ENCODE data around the gene HOXA3. TPM values are rescaled to one million over a fixed set of nuclear protein-coding genes. Genes with fewer than 3 reads are reported as not detected.
A peak's percentile ranks its signal among the peaks of the same experiment; 100 is the strongest.

HOXA3 gene
- total RNA-seq, 1 experiment from 2014 or later = 50.5 TPM

GRCh38 chr7:27169658-27170425, 17.5 kb upstream of the HOXA3 start:
- no peaks in the 10 kb centered on the region for H3K36me3 ChIP-seq (ENCODE audit: low read depth)
- no TSS peak for BruUV-seq (replicated peaks)
- ChIA-PET POLR2A (ENCODE audit: unreplicated experiment) (no interaction called here), CTCF (interaction anchor here (0.9 kb wide), 1 partner anchor 26 kb away, joined by 3 read pairs; no protein-coding TSS in a partner anchor)
- no peaks in the 10 kb centered on the region for H3K79me2 ChIP-seq (ENCODE audit: low read depth)
- peak overlapping the region; percentile 100 for H3K4me2 ChIP-seq
- intact Hi-C loops (cut with micrococcal nuclease; ENCODE audit: unreplicated experiment) = loop anchor here (10.0 kb wide), 1 partner anchor 925 kb away; no protein-coding TSS in a partner anchor
- no peaks in the 10 kb centered on the region for H3K9me2 ChIP-seq (ENCODE audit: insufficient read depth)
- peaks cover 20% of the 10 kb centered on the region for H3K4me1 ChIP-seq (replicated peaks; ENCODE audit: insufficient read depth)
- H2AFZ ChIP-seq = peak overlapping the region; percentile 94
- peak; percentile 66 to 74 for DNase-seq
- H3K27me3 ChIP-seq (ENCODE audit: insufficient read depth, low read depth) = no peaks in the 10 kb centered on the region
- peaks cover 21% of the 10 kb centered on the region for H3F3A ChIP-seq (ENCODE audit: insufficient read depth, low read depth)
- peak overlapping the region; percentile 94 for H3K4me3 ChIP-seq
- H4K20me1 ChIP-seq (ENCODE audit: insufficient read depth) = no peaks in the 10 kb centered on the region
- no peaks in the 10 kb centered on the region for H3K9me3 ChIP-seq (ENCODE audit: insufficient read depth, low read depth)
- peak overlapping the region; percentile 13; the same call in 1 of the 2 replicates for H3K27ac ChIP-seq
- TF ChIP-seq CTCF (conservative IDR thresholded peaks at IDR 0.05) = no peak
- TF ChIP-seq EZH2 (IDR thresholded peaks at IDR 0.05; ENCODE audit: low read depth) = no peak

- H3K4me1 ChIP-seq (replicated peaks; ENCODE audit: insufficient read depth) = peaks cover 20% of the 10 kb centered on the region
- ChIA-PET CTCF (interaction anchor here (0.5 to 0.7 kb wide), 2 partner anchors 59 to 449 kb away, joined by 4 to 9 read pairs; no protein-coding TSS in a partner anchor), POLR2A (ENCODE audit: unreplicated experiment) (interaction anchor here (0.5 kb wide), 3 partner anchors 813 to 1581 kb away, joined by 3 to 6 read pairs (median 3); no protein-coding TSS in a partner anchor)
- H3K27me3 ChIP-seq (ENCODE audit: insufficient read depth, low read depth) = no peaks in the 10 kb centered on the region
- no peak for DNase-seq
- H3K9me3 ChIP-seq (ENCODE audit: insufficient read depth, low read depth) = no peaks in the 10 kb centered on the region
- intact Hi-C loops (cut with micrococcal nuclease; ENCODE audit: unreplicated experiment) = loop anchor here (10.0 kb wide), 1 partner anchor 926 kb away; no protein-coding TSS in a partner anchor
- no peak for TF ChIP-seq CTCF (conservative IDR thresholded peaks at IDR 0.05)
- no peak for TF ChIP-seq EZH2 (IDR thresholded peaks at IDR 0.05; ENCODE audit: low read depth)
- no peaks in the 10 kb centered on the region for H3K9me2 ChIP-seq (ENCODE audit: insufficient read depth)
- H3F3A ChIP-seq (ENCODE audit: insufficient read depth, low read depth) = peaks cover 21% of the 10 kb centered on the region
- H3K36me3 ChIP-seq (ENCODE audit: low read depth) = no peaks in the 10 kb centered on the region
- no peak overlapping the region for H3K27ac ChIP-seq
- H4K20me1 ChIP-seq (ENCODE audit: insufficient read depth) = no peaks in the 10 kb centered on the region
- no peak overlapping the region; the same call in 1 of the 2 replicates for H2AFZ ChIP-seq
- no TSS peak for BruUV-seq (replicated peaks)
- peak overlapping the region; percentile 94; the same call in 1 of the 2 replicates for H3K4me3 ChIP-seq
- no peaks in the 10 kb centered on the region for H3K79me2 ChIP-seq (ENCODE audit: low read depth)
- H3K4me2 ChIP-seq = peak overlapping the region; percentile 100
These were observed 16.0 kb upstream of the HOXA3 start for GRCh38 chr7:27168265-27168947.

GRCh38 chr7:27167916-27168264, 15.5 kb upstream of the HOXA3 start:
- Histone ChIP-seq H3K4me2 (peak overlapping the region; percentile 100; the same call in 1 of the 2 replicates), H3K27ac (no peak overlapping the region), H4K20me1 (ENCODE audit: insufficient read depth) (no peaks in the 10 kb centered on the region), H3K9me3 (ENCODE audit: insufficient read depth, low read depth) (no peaks in the 10 kb centered on the region), H3K79me2 (ENCODE audit: low read depth) (no peaks in the 10 kb centered on the region), H3F3A (ENCODE audit: insufficient read depth, low read depth) (peaks cover 25% of the 10 kb centered on the region), H3K4me1 (replicated peaks; ENCODE audit: insufficient read depth) (peaks cover 20% of the 10 kb centered on the region), H3K36me3 (ENCODE audit: low read depth) (no peaks in the 10 kb centered on the region), H3K4me3 (no peak overlapping the region), H3K9me2 (ENCODE audit: insufficient read depth) (no peaks in the 10 kb centered on the region), H3K27me3 (ENCODE audit: insufficient read depth, low read depth) (no peaks in the 10 kb centered on the region), H2AFZ (no peak overlapping the region)
- CTCF ChIA-PET = no interaction called here
- POLR2A ChIA-PET (ENCODE audit: unreplicated experiment) = no interaction called here
- TSS peak; percentile 39 for BruUV-seq (replicated peaks)
- intact Hi-C loops (cut with micrococcal nuclease; ENCODE audit: unreplicated experiment) = loop anchor here (10.0 kb wide), 1 partner anchor 927 kb away; no protein-coding TSS in a partner anchor
- no peak for DNase-seq
- TF ChIP-seq EZH2 (IDR thresholded peaks at IDR 0.05; ENCODE audit: low read depth) (no peak), CTCF (conservative IDR thresholded peaks at IDR 0.05) (no peak)
